Adrenal gland (tissue), 12 donors: ENCODE measurements around the gene CLMN. TPM values are rescaled to one million over a fixed set of nuclear protein-coding genes. Genes with fewer than 3 reads are reported as not detected.

ENCODE experiments used
- DNase-seq, 7 donors: peaks; one replicate each; pipeline ENCODE4 v3.0.0-alpha.2; 2019 to 2020
- H3K27ac ChIP-seq, 5 donors: fragments of 200-600 bp; sonication (generic) in 4 of 5; 1 replicate in 3 of 5; 2 replicates in 2 of 5; pipeline versions ENCODE4 v1.5.1 to v1.8.0; 2016 to 2020; ENCODE audit warnings: mild to moderate bottlenecking in 1 of 5
- H3K27me3 ChIP-seq: fragments of 200-600 bp; 2 replicates; pipeline ENCODE4 v1.8.0; 2021
- H3K36me3 ChIP-seq, 2 donors: fragments of 200-600 bp; replicated peaks in 1 of 2; 1 replicate in 1 of 2; 2 replicates in 1 of 2; pipeline versions ENCODE4 v1.5.1 to v1.8.0; 2018 to 2022
- H3K4me1 ChIP-seq, 2 donors: fragments of 200-600 bp; replicated peaks in 1 of 2; 1 replicate in 1 of 2; 2 replicates in 1 of 2; pipeline versions ENCODE4 v1.5.1 to v1.8.0; 2018 to 2021
- H3K4me3 ChIP-seq, 4 donors: fragments of 200-600 bp; sonication (generic) in 3 of 4; one replicate each; pipeline ENCODE4 v1.5.1; 2016 to 2018
- H3K9me3 ChIP-seq, 3 donors: fragments of 200-600 bp; sonication (generic) in 1 of 3; replicated peaks in 1 of 3; 1 replicate in 2 of 3; 2 replicates in 1 of 3; pipeline versions ENCODE4 v1.5.1 to v1.8.0; 2016 to 2021
- POLR2A ChIP-seq, 2 donors: fragments of 450-650 bp; IDR thresholded peaks; one replicate each; pipeline ENCODE4 v1.6.1; 2017; ENCODE audit warnings: antibody characterized with exemption in 2 of 2, mild to moderate bottlenecking in 2 of 2, moderate library complexity in 1 of 2
- whole genome bisulfite sequencing, 4 donors: extraction: QIAGEN DNeasy Blood & Tissue Kit in 2 of 4; methylation state at CpG; one replicate each; pipeline versions ENCODE4 v1.1.5 to v1.1.7; 2013 to 2017; 5-methylcytosine and 5-hydroxymethylcytosine counted together
- intact Hi-C, 2 donors: fragments of 100-400 bp; cut with DNase I; formaldehyde crosslinking; loops; one replicate each; pipeline versions ENCODE4 v1.14.1 to v1.15.0; 2022 to 2023
- polyA plus RNA-seq, 3 donors: library from polyadenylated mRNA; stranded (reverse); fragments of 200-250 nt in 2 of 3; fragments of 350-450 nt in 1 of 3; fragmentation: Illumina TruSeq in 1 of 3; extraction: RNeasy Lipid Tissue Mini Kit (QIAGEN cat#74804) in 1 of 3; gene quantifications; one replicate each; pipeline ENCODE4 v1.2.3, GENCODE V29; 2013 to 2014
- total RNA-seq, 9 donors: library from RNA; depleted of rRNA in 4 of 9; stranded (reverse); fragments of >200 nt in 4 of 9; fragments of 120-200 nt in 1 of 9; fragmentation: NEBNext Ultra II Directional in 1 of 9; extraction: Animal tissue kit (Norgen Biotek cat#: 25700) in 1 of 9; gene quantifications; one replicate each; pipeline versions ENCODE4 v1.1.0 to v1.2.4, GENCODE V29; 2013 to 2023
- TF ChIP-seq, protein P1 (sequence below), 6 experiments: fragments of 450-650 bp in 4 of 6; fragments of 200-600 bp in 2 of 6; sonication (generic) in 1 of 6; IDR thresholded peaks; 1 replicate in 5 of 6; 2 replicates in 1 of 6; pipeline versions ENCODE4 v1.5.1 to v1.8.0; 2016 to 2021; ENCODE audit warnings: antibody characterized with exemption in 6 of 6, mild to moderate bottlenecking in 2 of 6, moderate library complexity in 1 of 6
- donor health status: healthy with polysubstance abuse.
- donor health status: Bipolar disorder and iron deficiency.
- donor health status: DM: yes; HTN: yes; CAD: no.
- donor health status: DM: no; HTN: no; CAD: no.
- donor health status: DM: no; HTN: no; CAD: no.
- donor health status: DM: yes; HTN: yes; CAD: no.

CLMN gene
- total and polyA plus RNA-seq, 12 donors = 2.7 to 9.5 (median 4.9) TPM

DNA sequence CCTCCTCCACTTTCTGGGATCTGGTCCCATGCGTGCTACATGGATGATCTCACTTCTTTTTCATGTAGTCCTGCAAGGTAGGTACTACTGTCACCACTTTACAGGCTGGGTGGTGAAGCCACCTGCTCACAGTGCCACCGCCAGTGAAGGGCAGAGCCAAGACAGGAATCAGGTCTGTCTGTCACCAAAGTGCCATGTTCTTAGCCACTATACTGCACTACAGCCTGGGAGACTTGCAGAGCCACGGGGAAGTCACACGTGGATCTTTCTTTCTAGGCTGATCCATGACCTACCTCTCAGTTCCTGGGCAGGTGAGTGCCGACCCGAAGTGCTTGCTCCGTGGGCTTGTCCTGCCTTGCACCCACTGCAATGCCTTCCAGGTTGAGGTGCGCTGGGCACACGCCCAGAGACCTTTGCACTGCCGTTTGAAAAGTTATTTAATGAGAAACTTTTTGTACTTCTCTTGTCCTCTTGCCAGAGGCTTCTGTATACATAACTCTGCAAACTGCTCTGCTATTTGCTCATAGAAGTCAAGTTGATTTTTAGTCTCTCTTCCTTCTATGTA, 19.7 kb upstream of the CLMN start:
- Histone ChIP-seq H3K4me1 (no peaks in the 10 kb centered on the region), H3K9me3 (no peaks in the 10 kb centered on the region), H3K27me3 (no peaks in the 10 kb centered on the region), H3K36me3 (no peaks in the 10 kb centered on the region), H3K4me3 (no peak overlapping the region), H3K27ac (no peak overlapping the region)
- intact Hi-C loops = no loop called here
- no peak for DNase-seq
- WGBS, 4 donors = 72 to 80% (median 78%) methylated on average over 9 to 10 of the region's 10 CpGs
- TF ChIP-seq, protein P1, sequence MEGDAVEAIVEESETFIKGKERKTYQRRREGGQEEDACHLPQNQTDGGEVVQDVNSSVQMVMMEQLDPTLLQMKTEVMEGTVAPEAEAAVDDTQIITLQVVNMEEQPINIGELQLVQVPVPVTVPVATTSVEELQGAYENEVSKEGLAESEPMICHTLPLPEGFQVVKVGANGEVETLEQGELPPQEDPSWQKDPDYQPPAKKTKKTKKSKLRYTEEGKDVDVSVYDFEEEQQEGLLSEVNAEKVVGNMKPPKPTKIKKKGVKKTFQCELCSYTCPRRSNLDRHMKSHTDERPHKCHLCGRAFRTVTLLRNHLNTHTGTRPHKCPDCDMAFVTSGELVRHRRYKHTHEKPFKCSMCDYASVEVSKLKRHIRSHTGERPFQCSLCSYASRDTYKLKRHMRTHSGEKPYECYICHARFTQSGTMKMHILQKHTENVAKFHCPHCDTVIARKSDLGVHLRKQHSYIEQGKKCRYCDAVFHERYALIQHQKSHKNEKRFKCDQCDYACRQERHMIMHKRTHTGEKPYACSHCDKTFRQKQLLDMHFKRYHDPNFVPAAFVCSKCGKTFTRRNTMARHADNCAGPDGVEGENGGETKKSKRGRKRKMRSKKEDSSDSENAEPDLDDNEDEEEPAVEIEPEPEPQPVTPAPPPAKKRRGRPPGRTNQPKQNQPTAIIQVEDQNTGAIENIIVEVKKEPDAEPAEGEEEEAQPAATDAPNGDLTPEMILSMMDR (IDR thresholded peaks at IDR 0.05) = no peak
- TF ChIP-seq POLR2A (IDR thresholded peaks at IDR 0.05) = no peak

DNA sequence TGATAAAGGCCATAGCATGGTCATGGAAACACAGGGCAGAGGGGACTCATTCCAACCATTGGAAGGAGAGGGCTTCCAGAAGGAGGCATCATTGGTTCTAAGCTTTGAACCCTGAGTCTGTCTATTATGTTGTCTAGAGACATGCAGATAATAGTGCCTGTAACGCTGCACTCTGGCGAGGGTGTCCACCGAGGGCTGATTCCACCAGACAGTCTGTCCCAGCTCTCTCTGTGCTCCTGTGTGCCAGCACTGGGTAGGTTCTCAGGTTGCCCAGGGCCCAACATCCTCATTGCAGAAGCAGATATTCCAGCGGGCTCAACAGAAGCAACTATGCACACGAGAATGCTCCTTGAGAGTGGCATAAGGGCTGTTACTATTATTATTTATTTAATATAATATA, 18.7 kb upstream of the CLMN start:
- 76 to 92% (median 82%) methylated on average over 2 to 5 of the region's 5 CpGs for WGBS, 4 donors
- no peaks in the 10 kb centered on the region for H3K9me3 ChIP-seq
- no peak overlapping the region for H3K27ac ChIP-seq
- no peak overlapping the region for H3K4me3 ChIP-seq
- DNase-seq = no peak
- H3K27me3 ChIP-seq = no peaks in the 10 kb centered on the region
- no peaks in the 10 kb centered on the region for H3K4me1 ChIP-seq
- TF ChIP-seq, protein P1 (IDR thresholded peaks at IDR 0.05) = no peak
- TF ChIP-seq POLR2A (IDR thresholded peaks at IDR 0.05) = no peak
- intact Hi-C loops = no loop called here
- no peaks in the 10 kb centered on the region for H3K36me3 ChIP-seq

- H3K4me1 ChIP-seq = no peaks in the 10 kb centered on the region
- intact Hi-C loops = no loop called here
- 64 to 75% (median 68%) methylated on average over 8 to 10 of the region's 10 CpGs for WGBS, 4 donors
- TF ChIP-seq, protein P1 (IDR thresholded peaks at IDR 0.05) = no peak
- TF ChIP-seq POLR2A (IDR thresholded peaks at IDR 0.05) = no peak
- H3K36me3 ChIP-seq = no peaks in the 10 kb centered on the region
- no peaks in the 10 kb centered on the region for H3K9me3 ChIP-seq
- H3K27me3 ChIP-seq = no peaks in the 10 kb centered on the region
- no peak overlapping the region for H3K27ac ChIP-seq
- no peak for DNase-seq
- H3K4me3 ChIP-seq = no peak overlapping the region
These were observed 17.4 kb upstream of the CLMN start for GRCh38 chr14:95337041-95337595.

DNA sequence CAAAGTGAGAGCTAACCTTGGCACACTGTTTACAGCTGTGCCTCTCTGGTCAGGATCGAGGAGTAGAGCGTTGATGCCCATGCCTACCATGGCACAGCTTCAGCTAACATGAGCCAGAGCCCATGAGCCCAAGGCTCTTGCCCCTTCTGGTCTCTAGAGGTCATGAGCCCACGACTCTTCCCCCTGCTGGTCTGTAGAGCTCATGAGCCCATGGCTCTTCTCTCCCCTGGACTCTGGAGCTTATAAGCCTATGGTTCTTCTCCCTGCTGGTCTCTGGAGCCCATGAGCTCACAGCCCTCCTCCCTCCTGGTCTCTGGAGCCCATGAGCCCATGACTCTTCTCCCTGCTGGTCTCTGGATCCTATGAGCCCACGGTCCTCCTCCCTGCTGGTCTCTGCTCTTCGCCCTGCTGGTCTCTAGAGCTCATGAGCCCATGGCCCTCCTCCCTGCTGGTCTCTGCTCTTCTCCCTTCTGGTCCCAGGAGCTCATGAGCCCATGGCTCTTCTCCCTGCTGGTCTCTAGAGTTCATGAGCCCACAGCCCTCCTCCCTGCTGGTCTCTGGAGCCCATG, 16.6 kb upstream of the CLMN start:
- no peaks in the 10 kb centered on the region for H3K4me1 ChIP-seq
- no peak overlapping the region for H3K4me3 ChIP-seq
- H3K27me3 ChIP-seq = no peaks in the 10 kb centered on the region
- no peak overlapping the region for H3K27ac ChIP-seq
- no peak for DNase-seq
- no peaks in the 10 kb centered on the region for H3K9me3 ChIP-seq
- WGBS, 4 donors = 83 to 91% (median 87%) methylated on average over 3 to 5 of the region's 5 CpGs
- no peaks in the 10 kb centered on the region for H3K36me3 ChIP-seq
- TF ChIP-seq, protein P1 (IDR thresholded peaks at IDR 0.05) = no peak
- TF ChIP-seq POLR2A (IDR thresholded peaks at IDR 0.05) = no peak
- intact Hi-C loops = no loop called here
